ENCODE data around the gene ING5.

The ING5 gene

DNA sequence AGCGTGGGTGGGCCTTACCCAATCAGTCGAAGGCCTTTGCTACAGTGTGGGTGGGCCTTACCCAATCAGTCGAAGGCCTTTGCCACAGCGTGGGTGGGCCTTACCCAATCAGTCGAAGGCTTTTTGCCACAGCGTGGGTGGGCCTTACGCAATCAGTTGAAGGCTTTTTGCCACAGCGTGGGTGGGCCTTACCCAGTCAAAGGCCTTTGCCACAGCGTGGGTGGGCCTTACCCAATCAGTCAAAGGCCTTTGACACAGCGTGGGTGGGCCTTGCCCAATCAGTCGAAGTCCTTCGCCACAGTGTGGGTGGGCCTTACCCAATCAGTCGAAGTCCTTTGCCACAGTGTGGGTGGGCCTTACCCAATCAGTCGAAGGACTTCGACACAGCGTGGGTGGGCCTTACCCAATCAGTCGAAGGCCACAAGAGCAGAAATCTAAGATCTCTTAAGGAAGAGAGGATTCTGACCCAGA is 58.5 kb downstream of the ING5 start:
- DNase-seq (ENCODE audit: low spot score) = no peak

DNA sequence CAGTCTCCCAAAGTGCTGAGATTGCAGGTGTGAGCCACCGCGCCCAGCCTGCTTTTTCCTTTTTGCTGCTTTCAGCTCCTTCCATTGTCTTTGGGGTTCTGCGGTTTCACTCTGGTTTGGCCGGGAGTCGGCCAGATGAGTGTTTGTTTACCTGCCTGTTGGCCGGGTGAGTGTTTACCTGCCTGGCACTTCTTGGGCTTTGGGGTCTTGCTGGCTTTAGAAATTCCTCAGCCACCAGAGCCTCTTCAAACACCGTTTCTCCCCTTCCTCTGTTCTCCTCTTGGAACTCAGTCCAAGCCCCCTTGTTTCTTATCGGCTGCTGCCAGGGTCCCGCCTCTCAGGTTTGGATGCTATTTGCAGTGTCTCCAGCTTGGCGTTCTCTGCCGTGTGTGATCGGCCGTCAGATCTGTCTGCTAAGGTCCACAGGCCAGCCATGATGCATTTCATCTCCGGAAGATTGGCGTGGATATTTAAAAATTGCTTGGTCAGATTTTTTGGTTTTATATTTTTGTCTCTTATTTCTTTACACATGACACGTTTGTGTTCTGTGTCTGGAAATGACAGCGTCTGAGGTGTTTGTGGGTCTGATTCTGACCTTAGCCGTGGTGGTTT is 60.6 kb downstream of the ING5 start:
- DNase-seq (ENCODE audit: low spot score) = no peak

DNA sequence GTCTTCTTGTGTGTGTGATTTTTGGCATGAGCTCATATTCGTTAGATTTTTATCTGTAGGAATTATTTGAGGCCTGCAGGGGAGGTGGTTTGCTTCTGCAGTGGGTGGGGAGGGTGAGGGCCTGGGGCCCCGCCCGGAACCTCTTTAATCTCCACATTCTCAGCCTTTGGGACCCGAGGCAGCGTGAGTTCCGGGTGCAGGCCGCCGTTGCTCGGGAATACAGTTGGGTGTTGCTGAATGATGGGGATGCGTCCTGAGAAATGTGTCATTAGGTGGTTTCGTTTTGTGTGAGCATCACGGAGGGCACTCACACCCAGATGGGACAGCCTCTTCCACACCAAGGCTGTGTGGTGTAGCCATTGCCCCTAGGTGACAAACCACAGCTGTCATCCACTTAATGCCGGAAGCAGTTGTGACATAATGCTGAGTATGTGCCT is 61.1 kb downstream of the ING5 start:
- DNase-seq (ENCODE audit: low spot score) = no peak

DNA sequence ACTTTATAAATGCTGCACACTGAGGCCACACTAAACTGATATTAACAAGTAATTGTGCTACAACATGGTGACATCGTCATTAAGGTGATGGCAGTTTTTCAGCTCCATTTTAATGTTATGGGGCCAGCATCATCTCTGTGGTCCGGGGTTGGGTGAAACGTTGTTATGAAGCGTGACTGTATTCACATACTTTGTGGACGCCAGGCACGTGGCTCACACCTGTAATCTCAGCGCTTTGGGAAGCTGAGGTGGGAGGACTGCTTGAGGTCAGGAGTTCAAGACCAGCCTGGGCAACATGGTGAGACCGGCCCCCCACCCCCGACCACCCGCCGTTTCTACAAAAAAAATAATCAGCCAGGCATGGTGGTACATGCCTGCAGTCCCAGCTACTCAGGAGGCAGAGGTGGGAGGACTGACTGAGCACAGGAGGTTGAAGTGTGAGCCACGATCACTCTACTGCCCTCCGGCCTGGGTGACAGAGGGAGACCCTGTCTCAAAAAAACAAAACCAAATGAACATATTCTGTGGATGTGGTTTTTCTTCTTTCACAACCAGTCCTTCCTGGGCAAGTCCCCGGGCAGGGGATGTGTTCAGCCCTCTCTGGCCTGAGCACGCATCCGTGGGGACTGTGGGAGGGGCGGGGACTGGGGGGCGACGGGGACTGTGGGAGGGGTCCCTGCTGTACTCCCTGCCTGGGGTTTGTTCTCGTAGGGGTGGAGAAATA is 61.9 kb downstream of the ING5 start:
- DNase-seq (ENCODE audit: low spot score) = no peak

DNA sequence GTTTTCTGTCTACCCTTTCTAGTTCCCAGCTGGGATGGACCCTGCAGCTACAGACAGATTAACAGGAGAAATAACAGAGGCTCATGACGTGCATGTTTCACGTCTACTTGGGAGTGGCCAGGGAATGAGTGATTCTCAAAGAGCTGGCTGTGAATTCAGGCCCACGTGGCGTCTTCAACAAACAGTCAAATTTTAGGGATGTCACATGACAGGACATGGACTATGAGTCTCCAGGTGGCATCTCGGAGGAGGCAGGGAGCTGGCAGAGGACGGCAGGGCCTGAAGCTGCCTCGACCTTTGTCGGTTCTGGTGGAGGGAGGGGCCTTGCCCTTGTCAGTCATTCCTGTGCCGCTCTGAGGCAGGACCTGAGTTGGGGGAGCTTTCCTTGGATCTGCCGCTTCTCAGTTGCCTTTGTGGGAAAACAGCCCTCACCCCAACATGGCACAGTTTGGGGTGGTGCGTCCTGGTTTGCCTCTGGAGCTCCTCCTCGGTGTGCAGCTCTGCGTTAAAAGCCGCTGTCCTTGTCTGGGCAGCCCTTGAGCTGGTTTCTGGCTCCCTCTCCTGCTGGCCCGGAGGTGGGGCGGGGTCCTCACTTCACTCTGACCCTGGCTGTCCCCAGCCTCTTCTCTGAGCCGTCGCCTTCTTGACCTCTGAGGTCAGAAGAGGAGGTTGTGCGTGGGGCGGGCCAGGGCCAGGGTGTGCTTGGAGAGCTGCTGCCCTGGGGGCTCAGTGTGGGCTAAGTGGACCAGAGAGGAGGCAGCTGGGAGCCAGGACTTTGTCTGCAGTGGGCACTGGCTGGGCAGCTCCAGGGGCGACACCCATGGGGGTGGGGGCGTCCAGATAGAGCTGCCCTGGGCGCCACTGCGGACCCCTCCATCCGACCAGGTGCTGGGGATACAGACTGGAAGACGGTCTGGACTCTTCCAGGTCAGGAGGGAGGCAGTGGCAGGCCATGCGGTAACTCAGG is 62.7 kb downstream of the ING5 start:
- no peak for DNase-seq (ENCODE audit: low spot score)

DNA sequence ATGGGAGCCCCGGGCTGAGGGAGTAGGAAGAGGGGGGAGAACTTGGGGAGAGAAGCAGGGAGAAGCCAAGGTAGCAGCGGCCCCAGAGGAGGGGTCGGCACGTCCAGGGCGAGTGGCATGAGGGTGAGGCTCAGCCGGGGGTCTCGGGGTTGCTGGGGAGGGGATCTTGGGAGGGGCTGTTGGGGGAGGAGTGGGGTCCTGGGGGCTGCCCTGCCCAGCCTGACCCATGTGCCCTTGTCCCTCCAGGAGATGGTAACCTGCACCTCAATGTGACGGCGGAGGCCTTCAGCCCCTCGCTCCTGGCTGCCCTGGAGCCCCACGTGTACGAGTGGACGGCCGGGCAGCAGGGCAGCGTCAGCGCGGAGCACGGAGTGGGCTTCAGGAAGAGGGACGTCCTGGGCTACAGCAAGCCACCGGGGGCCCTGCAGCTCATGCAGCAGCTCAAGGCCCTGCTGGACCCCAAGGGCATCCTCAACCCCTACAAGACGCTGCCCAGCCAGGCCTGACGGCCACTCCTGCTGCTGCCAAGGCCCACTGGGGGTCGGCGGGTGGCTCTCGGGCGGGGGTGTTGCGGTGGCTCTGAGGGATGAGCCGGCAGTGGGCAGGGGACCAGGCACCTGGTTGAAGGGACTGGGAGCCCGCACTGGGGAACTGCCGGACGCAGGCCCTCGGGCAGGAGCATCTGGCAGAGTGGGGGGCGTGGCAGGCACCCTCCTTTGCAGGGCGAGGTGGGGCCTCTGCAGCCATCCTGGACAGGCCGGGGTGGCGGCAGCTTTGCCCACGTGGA is 65.8 kb downstream of the ING5 start:
- no peak for DNase-seq (ENCODE audit: low spot score)

DNA sequence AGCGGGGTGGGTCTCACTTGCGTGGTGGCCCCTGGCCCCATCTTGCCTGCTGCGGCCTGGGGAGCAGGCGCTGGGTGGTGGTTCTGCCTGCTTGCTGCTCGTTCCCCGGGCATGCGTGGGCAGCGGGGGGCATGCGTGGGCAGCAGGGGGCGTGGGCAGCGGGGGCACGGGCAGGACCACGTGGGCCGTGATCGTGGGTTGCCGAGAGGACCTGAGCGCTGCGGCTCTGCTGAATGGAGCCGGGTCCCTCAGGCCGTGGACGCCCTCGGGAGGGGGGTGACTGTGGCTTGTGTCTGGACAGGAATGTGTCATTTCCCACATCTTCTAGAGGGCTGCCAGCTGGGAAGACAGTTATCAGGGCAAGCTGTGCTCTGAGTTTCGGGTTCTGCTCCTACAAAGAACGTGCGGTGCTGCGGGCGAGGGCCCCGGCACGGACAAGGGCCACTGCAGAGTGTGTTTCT is 66.4 kb downstream of the ING5 start:
- DNase-seq (ENCODE audit: low spot score) = no peak

DNA sequence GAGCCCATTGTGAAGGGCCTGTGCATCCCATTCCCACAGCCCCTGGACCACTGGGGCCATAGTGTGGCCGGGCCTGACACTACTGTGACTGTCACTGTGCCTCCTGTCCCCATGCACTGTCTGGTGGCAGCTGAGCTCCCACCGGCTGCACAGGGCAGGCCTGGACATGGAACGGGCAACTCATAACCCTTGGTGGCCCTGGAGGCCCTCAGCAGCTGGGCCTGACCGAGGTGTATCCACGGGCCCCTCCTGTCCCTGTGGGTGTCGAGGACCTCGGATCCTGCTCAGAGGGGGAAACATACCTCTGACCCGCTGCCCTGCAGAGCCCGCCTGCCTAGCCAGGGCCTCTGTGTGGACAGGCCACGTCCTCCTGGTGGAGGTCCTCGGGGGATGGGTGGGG is 67.0 kb downstream of the ING5 start:
- no peak for DNase-seq (ENCODE audit: low spot score)

DNA sequence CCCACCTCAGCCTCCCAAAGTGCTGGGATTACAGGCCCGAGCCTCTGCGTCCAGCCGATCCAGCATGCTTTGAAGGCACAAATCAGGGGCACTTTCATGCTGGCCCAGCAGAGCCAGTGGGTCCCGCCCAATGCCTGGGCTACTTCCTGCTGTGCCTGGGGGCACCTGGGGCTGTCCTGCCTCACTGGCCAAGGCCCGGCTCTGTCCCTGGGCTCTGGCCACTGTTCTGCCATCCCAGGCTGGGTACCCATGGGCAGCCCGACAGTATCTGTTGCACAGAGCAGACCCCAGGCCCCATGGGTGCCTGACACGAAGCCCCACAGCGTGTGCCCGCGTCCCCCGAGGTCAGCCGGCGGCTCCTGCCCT is 68.0 kb downstream of the ING5 start:
- no peak for DNase-seq (ENCODE audit: low spot score)

DNA sequence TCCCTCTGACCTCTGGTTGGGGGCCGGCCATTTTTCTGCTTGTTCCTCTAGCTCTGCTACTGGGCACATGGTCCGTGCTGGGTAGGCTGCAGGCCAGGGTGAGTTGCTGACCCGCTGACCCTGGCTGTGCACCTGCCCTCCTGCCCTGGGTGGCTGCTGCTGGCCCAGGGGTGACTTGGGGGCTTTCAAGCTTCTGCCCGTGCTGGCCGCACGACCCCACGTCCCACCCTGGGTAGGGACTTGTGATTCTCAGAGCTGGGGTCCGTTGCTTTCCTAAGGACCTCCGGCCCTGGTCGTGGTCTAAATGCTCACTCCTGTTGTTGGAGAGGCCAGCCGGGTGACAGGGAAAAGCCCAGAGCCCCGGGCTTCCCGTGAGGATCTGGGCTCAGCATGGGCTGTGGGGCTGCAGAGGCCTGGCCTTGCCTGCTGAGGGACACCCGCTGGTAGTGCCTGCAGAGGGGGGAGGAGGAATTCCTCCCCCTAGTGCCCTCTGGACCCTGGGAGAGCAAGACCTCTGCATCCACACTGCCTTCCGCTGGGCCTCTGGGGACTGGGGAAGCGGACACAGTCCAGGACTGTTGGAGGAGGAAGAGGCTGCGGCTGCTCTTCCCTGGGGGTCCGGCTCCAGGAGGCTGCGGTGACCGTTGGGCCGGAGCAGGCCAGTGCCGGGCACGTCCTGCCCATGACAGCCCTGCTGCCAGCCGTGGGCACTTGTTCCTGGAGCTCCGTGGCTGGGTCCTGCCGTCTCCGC is 68.5 kb downstream of the ING5 start:
- DNase-seq (ENCODE audit: low spot score) = no peak

DNA sequence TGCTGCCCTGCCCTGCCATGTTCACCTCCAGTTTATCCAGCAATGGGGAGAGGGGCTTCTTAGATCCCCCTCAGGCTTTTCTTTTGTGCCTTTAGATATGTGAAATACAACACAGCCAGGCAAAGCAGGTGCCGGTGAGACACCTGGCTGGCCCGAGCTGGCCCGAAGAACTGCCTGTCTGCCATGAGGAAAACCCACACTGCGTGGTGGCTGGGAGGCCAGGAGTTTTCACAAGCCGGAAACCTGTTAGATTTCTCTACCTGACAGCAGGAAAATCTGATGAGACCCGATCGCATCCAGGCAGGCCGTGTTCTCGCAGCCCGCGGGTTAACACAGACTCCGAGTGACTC is 69.1 kb downstream of the ING5 start:
- DNase-seq (ENCODE audit: low spot score) = no peak

DNA sequence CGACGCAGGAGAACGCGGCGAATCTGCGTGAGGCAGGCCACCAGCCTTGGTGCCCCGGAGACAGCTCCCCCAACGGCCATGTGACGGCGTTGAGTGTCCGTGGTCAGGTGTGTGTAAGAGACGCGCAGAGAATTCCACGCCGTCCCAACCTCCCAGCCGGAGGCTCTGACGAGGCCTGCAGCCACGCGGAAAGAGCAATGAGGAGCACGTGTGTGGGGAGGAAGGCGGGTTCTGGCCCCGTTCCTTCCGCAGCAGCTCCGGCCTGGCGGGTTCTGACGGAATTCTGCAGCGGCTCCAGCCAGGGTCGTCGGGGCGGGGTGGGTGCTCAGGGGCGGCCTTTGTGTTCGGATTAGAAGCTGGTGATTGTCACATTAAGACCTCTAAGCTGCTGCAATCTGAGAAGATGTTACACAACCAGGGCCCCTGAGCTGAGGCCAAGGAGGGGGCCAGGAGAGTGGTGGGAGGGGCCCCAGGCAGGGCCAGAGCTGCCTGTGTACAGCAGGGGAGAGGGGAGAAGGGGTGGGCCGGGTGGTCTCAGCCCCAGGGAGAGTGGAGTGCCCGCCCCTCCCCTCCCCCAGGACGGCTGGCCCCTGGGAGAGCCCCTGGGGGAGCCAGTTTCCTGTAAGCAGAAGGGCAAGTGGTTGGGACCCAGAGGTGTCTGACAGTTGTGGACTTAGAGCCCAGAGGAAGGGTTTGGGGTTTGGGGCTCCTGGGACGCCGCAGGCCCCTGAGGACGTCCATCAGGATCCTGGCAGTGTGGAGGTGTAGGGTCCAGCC is 69.6 kb downstream of the ING5 start:
- peak; percentile 34 for DNase-seq (ENCODE audit: low spot score)

DNA sequence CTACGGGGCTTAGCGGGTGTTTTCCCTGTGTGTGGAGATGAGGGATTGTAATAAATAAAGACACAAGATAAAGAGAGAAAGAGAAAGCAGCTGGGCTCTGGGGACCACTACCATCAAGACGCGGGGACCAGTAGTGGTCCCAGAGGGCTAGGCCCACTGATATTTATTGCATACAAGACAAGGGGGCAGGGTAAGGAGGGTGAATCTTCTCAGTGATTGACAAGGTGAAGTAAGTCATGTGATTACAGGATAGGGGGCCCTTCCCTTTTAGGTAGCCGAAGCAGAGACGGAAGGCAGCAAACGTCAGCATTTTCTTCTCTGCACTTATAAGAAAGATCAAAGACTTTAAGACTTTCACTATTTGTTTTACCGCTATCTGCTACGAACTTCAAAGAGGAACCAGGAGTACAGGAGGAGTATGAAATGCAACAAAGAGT is 70.2 kb downstream of the ING5 start:
- no peak for DNase-seq (ENCODE audit: low spot score)

DNA sequence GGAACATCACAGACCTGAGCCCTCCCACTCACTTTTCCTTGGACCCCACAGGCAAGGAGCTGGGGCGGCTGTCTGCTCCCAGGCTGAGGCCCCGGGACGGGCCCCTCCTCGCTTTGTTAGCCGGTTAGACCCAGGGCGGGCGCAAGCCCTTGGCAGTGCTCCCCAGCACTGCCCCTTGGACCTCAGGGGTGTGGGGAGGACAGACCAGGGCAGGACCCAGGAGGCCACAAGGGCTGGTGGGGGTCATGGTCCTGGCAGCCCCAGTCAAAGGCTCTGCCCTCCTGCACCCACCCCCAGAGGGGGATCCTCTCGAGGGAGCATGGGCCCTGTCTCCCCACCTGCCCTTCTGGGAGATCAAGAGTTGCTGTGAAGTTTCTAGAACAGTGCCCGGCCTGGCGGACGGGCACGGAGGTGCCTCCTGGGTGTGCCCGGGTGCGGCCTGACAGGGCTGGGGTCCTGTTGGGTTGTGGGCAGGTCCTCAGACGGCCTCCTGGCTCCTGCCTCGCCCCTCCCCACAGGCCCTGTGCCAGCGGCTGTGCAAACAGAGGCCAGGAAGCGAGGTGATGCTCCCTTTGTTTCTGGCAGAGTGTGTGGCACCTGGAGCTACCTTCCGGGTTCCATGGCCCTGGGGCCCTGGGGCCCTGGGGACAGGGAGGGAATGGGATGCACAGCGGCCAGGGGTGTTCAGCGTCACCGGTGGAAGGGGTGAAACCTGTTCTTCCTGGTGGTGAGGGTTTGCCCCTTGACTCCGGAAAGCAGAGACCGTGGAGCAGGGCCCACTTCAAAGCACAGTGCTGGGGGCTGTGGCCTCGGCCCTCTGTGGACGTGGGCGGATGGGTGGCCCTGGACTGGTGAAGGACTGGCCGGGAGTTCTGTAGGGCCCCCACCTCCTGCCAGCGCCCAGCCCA is 71.9 kb downstream of the ING5 start:
- DNase-seq (ENCODE audit: low spot score) = no peak

DNA sequence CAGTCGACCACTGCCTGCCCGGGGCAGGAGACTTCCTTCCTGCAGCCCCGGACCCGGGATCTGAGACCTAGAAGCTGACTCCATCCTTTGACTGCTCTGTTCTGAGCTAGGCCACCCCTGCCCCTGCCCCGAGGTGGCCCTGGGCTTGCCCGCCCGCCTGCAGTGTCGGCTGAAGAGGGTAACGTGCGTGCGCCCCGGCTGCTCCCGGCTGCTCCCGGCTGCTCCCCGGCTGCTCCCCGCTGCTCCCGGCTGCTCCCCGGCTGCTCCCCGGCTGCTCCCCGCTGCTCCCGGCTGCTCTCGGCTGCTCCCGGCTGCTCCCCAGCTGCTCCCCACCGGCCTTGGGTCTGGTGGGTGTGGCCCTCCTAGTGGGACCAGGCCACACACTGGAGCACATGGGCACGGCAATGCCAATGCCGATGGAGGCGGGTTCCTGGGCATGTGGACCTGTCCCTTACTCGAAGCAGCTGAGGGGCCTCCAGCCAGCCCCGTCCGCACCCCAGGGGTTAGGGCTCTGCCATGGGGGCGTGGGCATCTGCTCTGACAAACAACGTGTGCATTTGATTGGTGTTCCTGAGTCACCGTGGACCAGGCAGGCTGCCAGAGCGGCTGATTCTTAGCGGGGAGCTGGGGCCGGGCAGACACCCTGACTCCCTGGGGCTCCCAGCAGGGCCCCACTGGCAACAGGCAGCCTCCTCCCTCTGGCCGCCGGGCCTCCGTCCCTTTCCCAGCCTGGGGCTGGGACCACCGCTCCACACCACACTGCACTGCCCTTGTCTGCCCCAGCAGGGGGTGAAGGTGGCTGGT is 72.8 kb downstream of the ING5 start:
- DNase-seq (ENCODE audit: low spot score) = no peak

DNA sequence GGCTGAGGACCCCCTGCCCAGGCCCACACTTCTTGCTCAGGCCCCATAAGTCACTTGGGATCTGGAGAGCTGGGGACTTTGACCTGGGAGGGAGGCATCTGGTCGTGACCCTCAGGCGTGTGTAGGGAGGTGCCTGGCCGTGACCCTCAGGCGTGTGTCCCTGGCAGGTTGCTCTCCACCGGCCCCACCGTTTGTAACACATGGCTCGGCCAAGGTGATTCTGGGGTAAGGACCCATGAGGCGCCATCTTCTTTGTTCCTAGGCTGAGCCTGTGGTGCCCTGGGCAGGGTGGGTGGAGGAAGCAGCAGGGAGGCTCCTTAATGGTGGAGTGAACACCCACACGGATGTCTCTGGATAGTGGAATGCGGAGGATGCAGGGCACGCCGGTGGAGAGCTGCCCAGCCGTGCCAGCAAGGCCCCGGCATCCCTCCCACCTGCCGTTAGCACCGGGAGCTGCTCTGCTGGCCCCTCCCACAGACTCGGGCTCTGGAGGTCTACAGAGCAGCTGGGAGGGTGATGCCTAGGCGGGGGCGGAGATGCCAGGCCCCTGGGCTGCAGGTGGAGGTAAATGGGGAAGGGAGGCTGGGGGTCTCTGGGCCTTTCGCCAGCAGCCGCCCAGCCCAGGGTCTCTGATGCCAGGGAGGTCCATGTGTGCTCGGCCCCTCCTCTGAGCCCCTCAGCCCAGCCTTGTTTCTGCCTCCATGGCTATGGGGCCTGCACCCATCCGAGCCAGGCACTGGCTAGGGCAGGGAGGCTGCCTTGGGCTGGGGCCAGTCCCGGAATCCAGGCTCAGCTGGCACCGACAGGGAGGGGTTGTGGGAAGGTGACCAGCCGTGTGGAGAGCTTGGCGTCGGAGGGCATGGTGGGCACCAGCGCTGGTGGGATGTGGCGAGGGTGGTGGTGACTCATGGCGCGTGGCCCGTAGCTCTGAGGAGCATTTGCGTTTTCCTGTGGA is 73.7 kb downstream of the ING5 start:
- peak; percentile 17 for DNase-seq (ENCODE audit: low spot score)
